ENCODE measurements around the gene TMEM250.

The TMEM250 gene

DNA sequence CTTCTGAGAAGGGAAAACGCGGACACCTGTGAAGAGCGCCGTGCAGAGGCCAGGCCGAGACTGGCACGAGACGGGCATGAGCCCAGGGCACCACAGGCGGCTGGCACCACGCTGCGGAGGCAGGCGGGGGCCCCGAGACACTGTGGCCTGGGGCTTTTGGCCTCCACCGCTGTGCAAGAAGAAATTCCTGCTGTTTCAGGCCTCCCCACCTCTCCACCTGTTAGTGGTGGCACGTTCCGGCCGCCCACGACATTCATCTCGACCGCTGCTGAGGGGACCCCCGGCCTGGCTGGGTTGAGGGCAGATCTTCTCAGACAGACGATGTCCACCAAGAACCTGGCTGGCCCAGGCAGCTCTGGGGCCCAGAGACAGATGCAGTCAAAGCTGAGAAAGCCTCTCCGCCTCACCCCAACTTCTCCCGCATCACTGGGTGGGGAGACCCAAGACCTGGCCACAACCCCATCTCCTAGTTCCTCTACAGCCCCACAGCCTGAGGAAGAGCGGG lies 35.1 kb downstream of the TMEM250 start:
- no peak for DNase-seq (ENCODE audit: low read depth in 2 of 2)

DNA sequence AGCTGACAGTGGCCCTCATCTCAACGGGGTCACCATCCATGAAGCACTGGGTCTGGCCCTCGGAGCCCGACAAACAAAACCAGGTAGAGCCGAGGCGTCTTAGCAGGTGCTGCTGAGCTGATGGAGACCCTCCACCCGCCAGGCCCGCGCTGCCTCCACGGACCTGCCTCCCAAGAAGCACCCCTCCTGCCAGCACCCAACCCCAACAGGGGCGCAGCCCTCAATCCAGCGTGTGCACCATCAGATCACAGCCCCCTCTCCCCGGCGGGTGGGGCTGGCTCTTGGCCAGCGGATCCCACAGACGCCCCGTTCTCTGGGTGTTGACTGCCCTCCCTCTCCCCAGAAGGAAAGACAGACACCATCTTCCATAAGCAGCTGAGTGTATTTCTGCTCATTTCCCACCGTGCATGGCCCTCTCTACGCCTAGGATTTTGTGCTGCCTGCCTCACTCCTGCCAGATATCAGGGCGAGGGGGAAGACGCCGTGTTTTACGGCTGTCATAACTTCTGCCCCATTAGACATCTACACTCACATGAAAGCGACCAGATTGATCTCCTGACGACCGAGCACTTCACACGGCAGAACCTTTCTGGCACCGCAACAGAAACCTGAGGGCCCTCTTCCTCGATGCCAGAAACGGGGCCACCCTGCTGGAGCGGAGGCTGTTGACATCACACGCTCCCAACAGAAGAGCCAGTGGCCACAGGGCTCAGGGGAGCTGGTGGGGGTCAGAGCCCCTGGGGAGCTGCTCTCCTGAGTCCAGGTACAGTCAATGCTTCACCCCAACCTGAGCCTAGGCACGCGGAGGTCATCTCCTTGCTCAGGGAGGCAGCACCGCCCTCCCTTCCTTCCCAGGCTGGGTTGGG lies 35.9 kb downstream of the TMEM250 start:
- DNase-seq (ENCODE audit: low read depth in 2 of 2): no peak

DNA sequence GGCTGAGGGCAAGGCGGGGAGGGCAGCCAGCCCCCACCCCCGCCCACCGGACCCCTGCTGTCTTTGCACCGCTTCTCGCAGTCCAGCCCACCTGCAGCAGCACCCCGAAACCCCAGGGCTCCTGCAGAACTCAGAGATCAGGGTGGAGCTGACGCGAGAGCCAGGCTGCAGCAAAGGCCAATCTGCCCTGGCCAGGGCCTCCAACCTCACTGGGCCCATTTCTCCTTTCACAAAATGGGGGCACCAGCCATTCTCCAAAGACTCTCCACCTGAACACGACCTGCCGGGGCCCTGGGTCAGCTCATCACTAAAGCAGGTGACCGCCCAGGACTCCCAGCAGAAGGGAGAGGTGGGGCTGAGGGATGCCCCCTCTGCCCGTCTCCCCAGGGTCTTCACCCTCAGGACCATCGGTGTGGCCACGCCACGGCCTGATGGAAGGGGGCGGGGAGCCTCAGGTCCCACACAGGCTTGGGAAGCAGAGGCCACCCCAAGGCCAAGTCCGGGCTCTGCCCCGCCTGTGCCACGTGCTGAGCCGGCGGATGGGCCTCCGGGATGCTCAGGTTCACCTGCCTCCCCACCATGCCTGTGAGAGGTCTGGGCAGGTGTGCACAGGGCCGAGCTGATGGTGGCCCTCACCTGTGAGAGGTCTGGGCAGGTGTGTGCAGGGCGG lies 36.7 kb downstream of the TMEM250 start:
- no peak for DNase-seq (ENCODE audit: low read depth in 2 of 2)

DNA sequence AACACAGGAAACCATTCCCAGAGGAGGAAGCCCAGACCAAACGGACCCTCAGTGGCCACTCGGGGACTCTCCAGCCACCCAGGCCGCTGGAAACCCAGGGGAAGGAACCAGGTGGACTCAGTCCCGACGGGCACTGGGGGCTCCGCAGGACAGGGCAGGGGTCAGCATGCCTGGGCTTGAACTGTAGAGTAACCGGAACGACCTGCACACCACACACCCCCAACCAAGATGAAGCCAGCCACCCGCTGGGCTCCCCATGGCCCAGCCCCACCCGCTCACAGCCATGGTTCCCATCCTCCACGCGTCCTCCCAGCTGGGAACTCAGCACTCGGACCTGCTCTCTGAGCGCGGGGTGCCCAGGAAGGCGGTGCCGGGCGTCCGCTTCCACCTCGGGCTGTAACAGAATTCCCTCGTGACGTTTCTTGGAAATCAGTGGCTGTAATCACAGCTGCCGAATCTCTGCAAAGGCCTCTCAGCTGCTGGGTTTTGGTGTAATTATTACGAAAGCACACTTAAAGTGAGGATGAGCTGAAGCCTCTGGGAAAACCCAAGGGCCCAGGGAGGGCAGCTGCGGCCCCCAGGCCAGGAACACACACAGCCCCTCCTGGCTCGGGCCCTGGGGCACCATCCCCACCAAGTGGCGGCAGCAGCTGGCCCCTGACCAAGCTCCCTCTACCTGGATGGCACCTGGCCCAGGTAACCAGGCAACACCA lies 37.4 kb downstream of the TMEM250 start:
- DNase-seq (ENCODE audit: low read depth in 2 of 2): no peak

DNA sequence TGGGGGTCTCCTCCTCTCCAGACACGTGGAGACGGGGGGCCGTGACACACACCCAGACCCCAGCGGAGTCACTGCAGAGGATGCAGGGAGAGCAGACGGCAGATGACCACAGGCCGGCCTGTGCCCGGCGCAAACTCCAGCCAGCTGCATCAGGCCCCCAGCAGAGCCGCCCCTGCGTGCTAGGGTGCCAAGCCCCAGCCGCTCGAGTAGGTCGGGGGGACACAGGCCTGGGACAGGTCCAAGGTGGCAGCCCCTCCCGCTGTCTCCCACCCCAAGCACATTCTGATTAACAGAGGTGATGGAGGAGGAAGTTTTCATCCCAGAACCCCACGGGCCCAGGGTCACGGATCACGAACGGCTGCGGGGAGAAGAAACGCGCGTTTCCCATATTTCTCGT lies 38.0 kb downstream of the TMEM250 start:
- DNase-seq (ENCODE audit: low read depth in 2 of 2): no peak

DNA sequence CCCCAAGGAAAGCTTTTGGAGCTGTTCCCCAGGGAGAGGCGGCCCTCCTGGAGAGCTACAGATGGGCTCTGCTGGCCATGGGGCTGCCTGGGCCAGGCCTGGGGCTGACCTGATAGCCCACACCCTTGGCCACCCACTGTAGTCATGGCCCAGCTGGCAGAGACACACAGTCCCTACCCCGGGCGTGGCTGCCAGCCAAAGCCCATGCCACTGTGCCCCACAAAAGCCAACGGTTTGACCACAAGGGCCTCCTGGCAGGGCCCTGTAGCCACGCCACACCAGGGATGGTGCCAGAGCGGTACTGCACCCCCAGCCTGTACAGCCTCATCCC lies 38.8 kb downstream of the TMEM250 start:
- DNase-seq (ENCODE audit: low read depth in 2 of 2): no peak

DNA sequence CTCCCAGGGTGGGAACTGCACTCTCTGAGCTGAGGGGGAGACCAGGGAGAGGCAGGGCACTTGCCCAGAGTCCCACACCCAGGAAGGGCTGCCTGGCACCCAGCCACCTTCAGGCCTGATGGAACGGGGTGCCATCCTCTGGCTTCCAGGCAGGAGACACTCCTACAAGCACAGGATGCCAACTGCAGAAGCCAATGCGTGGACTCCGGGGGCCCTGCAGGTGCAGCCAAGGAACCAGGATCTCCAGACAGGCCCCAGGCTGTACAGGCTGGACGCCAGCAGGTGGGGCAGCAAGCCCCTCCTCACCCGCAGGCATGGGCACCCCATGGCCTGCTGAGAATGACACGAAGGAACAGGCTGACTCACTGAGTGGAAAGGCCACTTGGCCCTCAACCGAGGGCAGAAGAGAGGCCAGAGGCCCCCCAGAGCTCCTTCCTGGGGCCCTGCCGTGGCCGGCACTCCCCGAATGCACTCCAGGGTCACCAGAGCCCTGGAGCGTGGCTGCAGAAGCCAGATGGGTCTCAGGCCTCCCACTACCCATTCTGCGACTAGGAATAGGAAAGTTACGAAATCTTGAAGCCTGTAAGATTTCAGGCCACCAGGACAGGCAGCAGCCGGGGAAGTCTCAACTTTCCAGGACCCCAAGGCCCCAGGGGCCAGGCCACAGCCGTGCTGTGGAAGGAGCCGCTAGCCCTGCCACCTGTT lies 39.3 kb downstream of the TMEM250 start:
- DNase-seq (ENCODE audit: low read depth in 2 of 2): no peak

DNA sequence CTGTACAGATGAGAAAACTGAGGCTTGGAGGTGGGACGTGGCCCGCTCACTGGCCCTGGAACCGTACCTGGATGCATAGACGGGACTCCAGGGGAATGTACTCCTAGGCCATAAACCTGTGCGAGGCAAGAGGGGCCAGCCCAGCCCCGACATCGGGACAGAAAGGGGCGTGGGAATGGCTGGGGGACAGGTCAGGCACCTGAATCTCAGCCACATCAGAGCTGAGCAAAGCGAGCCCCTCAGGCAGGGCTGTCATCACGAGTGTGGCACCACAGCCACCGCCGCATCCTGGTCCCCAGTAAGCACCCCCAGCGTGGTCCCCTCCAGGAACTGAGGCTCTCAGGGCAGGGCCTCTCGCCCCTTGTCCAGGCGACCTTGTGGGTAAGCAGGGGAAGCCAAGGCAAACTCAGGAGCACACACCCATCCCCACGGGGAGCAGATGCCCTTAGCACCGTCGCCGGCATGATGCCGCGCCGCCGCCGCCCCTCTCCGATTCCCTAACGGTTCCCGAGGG lies 40.1 kb downstream of the TMEM250 start:
- DNase-seq (ENCODE audit: low read depth in 2 of 2): no peak

DNA sequence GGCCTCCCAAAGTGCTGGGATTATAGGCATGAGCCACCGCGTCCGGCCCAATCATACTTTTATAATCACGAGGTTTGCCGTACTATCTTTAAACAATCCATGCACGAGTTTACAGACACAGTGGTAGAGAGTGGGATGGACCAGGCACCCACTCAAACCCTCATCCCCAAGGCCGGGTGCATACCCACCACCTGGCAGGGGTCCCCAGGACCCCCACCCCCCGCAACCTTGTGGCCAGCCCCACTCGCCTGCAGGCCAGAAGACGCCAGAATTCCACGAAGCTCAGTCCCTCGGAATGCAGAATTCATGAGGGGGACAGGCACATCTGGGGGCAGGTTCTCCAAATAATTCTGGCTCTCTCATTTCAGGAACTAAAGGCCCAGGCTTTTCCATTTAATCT lies 40.7 kb downstream of the TMEM250 start:
- DNase-seq (ENCODE audit: low read depth in 2 of 2): no peak

DNA sequence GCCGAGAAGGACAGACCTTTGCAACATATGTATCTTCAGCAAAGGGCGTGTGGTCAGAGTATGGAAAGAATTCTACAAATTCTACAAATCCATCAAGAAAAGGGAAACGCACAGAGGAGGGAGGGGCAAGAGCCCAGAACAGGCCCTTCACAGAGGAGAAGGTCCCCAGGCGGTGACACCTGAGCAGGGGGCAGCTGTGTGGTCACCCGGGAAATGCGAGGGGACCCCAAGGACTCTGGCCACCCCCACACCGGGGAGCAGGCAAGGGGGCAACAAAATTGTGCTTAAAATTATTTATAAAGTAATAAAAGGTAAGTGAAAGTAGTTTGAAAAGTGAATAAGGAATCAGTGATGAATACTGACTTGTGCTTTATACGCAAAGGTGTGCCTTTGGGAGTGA lies 41.2 kb downstream of the TMEM250 start:
- no peak for DNase-seq (ENCODE audit: low read depth in 2 of 2)

DNA sequence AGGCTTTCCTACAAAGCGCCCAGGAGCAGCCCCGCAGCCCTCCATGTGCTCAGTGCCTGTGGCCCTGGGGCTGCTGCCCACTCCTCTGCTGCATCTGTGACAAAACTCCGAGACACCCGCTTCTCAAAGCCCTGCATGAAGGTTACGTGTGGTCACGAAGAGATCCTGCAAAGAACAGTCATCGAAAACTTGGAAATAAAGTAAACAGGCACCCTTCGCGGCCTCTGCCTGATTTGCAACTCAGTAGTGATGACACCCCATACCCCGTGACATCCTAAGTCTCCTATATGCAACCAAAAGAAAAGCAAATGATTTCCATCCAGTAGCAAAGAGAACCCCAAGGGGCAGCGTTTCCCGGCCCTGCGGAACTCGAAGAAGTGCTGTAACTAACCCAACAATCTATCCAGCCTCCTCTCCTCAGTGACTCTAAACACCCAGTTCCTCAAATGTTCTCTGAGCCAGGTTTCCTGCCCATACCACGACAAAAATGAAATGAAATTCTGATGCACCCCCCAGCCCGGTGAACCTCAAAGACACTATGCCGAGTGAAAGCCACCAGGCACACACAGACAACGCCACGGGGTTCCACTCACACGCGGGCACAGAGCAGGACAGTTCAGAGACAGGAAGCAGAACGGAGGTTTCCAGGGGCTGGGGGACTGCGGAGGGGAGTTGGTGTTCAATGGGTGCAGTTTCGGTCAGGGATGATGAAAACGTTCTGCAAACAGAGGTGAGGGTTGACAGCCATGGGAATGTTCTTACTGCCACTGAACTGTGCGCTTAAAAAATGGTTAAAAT lies 42.6 kb downstream of the TMEM250 start:
- no peak for DNase-seq (ENCODE audit: low read depth in 2 of 2)

DNA sequence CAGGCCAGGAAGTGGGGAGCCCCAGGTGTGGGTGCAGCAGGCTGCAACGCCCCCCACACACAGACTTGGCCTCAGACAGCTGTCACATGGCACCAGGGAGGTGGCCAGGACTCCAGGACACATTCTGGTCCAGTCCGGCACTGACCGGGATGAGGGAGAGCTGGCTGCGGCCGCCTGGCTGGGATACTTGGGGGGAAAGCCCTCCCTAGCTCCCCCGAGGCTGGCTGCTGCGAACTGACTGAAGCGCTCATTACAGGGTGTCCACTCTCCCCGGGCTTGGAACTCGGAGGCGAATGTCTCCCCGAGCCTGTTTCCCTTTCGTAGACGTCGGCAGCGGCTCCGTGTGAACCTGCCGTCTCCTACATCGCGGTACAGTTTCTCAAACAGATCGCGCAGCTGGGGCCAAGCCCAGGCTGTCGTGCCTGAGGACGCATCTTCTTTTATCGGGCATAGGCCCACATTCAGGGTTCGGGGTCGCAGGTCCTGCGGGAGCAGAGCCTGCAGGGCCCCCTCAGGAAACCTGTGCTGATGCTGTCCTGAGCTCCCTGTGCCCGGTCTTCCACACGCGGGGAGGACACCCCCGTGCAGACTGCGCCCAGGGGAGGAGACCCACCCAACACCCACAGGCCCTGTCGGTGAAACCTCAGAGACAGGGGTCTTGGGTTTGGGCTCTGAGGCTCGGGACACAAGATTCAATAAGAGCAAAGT lies 43.4 kb downstream of the TMEM250 start:
- DNase-seq (ENCODE audit: low read depth in 2 of 2): no peak

DNA sequence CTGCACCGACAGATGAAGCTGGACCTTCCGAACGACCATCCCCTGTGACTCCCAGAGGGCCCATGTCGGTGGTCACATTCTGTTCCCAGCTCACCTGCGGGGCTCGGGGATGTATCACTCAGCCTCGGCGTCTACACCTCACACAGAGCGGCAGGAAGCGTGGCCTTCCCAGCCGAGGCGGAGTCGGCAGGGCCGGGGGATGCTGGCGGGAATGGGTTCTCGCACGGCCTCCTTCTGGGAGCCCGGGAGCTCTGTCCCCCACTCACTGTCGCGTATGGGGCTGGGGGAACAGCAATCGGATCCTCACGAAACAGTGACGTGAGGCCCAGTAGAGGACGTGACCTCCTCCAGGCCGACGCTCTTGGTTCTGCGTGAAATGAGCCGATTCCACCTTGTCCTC lies 44.0 kb downstream of the TMEM250 start:
- DNase-seq (ENCODE audit: low read depth in 2 of 2): no peak

Measured in stimulated activated CD8-positive, alpha-beta memory T cell treated with anti-CD3 and anti-CD28 coated beads, Interleukin-7, amount 100 ng/mL, for 4 hours (primary cell).